Thoracic aorta (tissue), 2 donors: ENCODE data around the gene TGM4. TPM values are rescaled to one million over a fixed set of nuclear protein-coding genes. Genes with fewer than 3 reads are reported as not detected.

Experiments used
- ATAC-seq: fragments of 150-250 bp; one replicate; pipeline ENCODE4 v1.8.0; 2017; ENCODE audit warnings: low read depth; ENCODE audit not compliant: insufficient number of reproducible peaks, low FRiP score
- DNase-seq: peaks from one replicate; pipeline ENCODE4 v3.0.0-alpha.2; 2020; ENCODE audit warnings: low spot score
- H3K27ac ChIP-seq, 2 donors: fragments of 200-600 bp; sonication (generic); 1 replicate in 1 of 2; 2 replicates in 1 of 2; pipeline ENCODE4 v1.5.1; 2016; ENCODE audit warnings: mild to moderate bottlenecking in 2 of 2, moderate library complexity in 2 of 2
- H3K27me3 ChIP-seq: fragments of 200-600 bp; sonication (generic); replicated peaks from 2 replicates; pipeline ENCODE4 v1.6.0; 2016; ENCODE audit warnings: mild to moderate bottlenecking; ENCODE audit not compliant: insufficient read depth
- H3K36me3 ChIP-seq: fragments of 200-600 bp; sonication (generic); one replicate; pipeline ENCODE4 v1.5.1; 2016
- H3K4me1 ChIP-seq, 2 donors: fragments of 200-600 bp; sonication (generic); 1 replicate in 1 of 2; 2 replicates in 1 of 2; pipeline versions ENCODE4 v1.5.1 to v1.6.0; 2016; ENCODE audit warnings: low read depth in 2 of 2, mild to moderate bottlenecking in 1 of 2; ENCODE audit not compliant: control insufficient read depth in 1 of 2
- H3K4me3 ChIP-seq: fragments of 200-600 bp; sonication (generic); 2 replicates; pipeline ENCODE4 v1.5.1; 2016; ENCODE audit warnings: mild to moderate bottlenecking
- H3K9me3 ChIP-seq: fragments of 200-600 bp; sonication (generic); 2 replicates; pipeline ENCODE4 v1.5.1; 2016
- CTCF ChIP-seq: fragments of 200-600 bp; sonication (generic); IDR thresholded peaks from one replicate; pipeline ENCODE4 v1.5.1; 2019; ENCODE audit warnings: antibody characterized with exemption
- total RNA-seq, 2 donors: library from RNA; depleted of rRNA; stranded (reverse); fragments of >200 nt; gene quantifications; one replicate each; pipeline versions ENCODE4 v1.1.0 to v1.2.3, GENCODE V29; 2016

TGM4 gene
- total RNA-seq, 2 donors from 2014 or later: not detected

DNA sequence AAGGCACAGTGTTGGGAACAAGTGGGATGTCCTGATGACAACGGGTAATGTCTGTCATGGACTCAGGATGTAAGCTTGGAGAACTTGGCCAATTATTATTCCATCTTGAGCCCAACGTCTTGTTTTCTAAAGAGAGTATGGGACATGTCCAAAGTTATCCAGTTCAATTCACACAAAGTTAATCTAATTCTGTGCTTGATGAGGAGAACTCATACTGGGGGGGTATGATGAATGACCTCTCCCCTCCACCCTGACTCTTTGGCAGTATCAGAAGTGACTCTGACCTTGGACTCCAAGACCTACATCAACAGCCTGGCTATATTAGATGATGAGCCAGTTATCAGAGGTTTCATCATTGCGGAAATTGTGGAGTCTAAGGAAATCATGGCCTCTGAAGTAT is 36.3 kb downstream of the TGM4 start:
- H3K27ac ChIP-seq: no peak overlapping the region
- ATAC-seq (no peak), DNase-seq (no peak)
- no peak for TF ChIP-seq CTCF
- H3K27me3 ChIP-seq: no peaks in the 10 kb centered on the region
- H3K4me1 ChIP-seq: no peaks in the 10 kb centered on the region
- no peaks in the 10 kb centered on the region for H3K36me3 ChIP-seq
- no peak overlapping the region for H3K4me3 ChIP-seq
- H3K9me3 ChIP-seq: no peaks in the 10 kb centered on the region

GRCh38 chr3:44913868-44914468 is 39.6 kb downstream of the TGM4 start:
- Histone ChIP-seq H3K4me1 (no peaks in the 10 kb centered on the region), H3K4me3 (no peak overlapping the region), H3K36me3 (no peaks in the 10 kb centered on the region), H3K9me3 (no peaks in the 10 kb centered on the region), H3K27ac (no peak overlapping the region), H3K27me3 (no peaks in the 10 kb centered on the region)
- peak; percentile 29 for ATAC-seq
- no peak for DNase-seq
- peak; percentile 75 for TF ChIP-seq CTCF

DNA sequence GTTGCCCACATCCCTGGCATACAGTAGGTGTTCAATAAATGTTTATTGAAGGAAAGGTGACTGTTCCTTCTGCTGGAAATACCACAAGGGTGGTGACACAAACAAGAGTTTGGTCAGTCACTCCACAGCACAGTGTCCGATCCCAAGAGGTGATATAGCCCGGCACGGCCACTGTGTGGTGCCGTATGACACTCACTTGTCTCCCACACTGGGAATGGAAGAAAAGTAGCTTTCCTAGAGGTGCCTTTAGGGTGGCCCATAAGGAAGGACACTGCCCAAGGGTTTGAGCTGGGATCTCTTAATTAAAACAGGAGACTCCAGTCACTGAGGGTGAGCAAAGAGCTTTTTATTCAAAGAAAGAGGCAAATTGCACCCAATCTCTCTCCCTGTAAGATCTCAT is 40.5 kb downstream of the TGM4 start:
- H3K27me3 ChIP-seq: no peaks in the 10 kb centered on the region
- H3K36me3 ChIP-seq: no peaks in the 10 kb centered on the region
- DNase-seq (no peak), ATAC-seq (no peak)
- H3K9me3 ChIP-seq: no peaks in the 10 kb centered on the region
- no peaks in the 10 kb centered on the region for H3K4me1 ChIP-seq
- no peak overlapping the region for H3K4me3 ChIP-seq
- no peak for TF ChIP-seq CTCF
- no peak overlapping the region for H3K27ac ChIP-seq

DNA sequence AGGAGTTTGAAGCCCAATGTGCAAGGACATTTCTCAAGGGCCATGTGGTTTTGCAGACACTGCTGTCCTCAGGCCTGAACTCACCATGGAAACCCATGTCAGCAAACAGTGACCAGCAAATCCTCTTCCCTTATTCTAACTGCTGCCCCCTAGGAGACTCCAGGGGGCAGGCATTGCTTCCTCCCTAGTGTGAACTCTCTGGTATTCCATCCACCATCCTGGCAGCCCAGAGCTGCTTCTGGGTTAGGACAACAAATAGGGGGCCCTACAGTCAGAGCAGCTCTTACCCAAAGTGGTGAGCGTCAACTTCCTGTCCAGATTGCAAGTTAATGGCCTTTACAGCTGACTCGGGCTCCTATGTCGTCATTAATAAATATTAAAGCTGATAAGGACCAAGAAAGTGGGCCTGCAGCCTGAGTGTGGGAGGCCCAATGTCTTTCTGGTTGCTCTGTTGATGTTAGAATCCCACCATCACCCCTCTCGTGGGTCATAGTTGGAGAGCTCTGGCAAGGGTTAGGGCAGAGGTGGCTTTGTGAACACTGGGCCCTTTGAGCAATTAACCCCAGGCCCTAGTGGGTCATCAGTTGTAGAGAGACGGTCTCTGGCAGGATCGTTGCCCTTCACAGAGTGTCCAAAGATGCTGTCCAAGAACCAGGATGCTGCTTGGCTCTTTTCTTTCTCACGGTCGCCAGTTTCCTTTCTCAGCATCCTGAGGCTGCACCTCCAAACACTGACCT is 41.5 kb downstream of the TGM4 start:
- DNase-seq: no peak
- no peak for TF ChIP-seq CTCF
- Histone ChIP-seq H3K36me3 (no peaks in the 10 kb centered on the region), H3K9me3 (no peaks in the 10 kb centered on the region), H3K4me1 (no peaks in the 10 kb centered on the region), H3K27ac (no peak overlapping the region), H3K27me3 (no peaks in the 10 kb centered on the region), H3K4me3 (no peak overlapping the region)
- ATAC-seq: no peak

- no peak overlapping the region for H3K27ac ChIP-seq
- H3K9me3 ChIP-seq: no peaks in the 10 kb centered on the region
- H3K4me3 ChIP-seq: no peak overlapping the region
- H3K36me3 ChIP-seq: peaks cover 8% of the 10 kb centered on the region
- H3K27me3 ChIP-seq: no peaks in the 10 kb centered on the region
- no peaks in the 10 kb centered on the region for H3K4me1 ChIP-seq
- no peak for DNase-seq
- no peak for TF ChIP-seq CTCF
- no peak for ATAC-seq
These were observed 43.7 kb downstream of the TGM4 start for GRCh38 chr3:44918087-44918486.
